NCI-H1092 (cell line): Measurements from ENCODE around the gene ZNF717.
A peak's percentile ranks its signal among the peaks of the same experiment; 100 is the strongest.
"Not testable (repeated sequence)": the region's sequence is repeated elsewhere in the genome, so short reads cannot be mapped to it uniquely, and the experiment has no call there.

Experiments used
- DNase-seq: peaks from one replicate; lab custom pipeline; 2025; lab: John Stamatoyannopoulos, UW

ZNF717 gene

GRCh38 chr3:75785081-75785755 lies at the start of gene ZNF717:
TSS of gene ZNF717 (minus strand) at chr3:75785549. CDS start at chr3:75783362, 2,187 bp downstream.
- DNase-seq = peak; percentile 77

- DNase-seq = not testable (repeated sequence)
These were observed 45.7 kb upstream of the ZNF717 start for GRCh38 chr3:75831076-75831475.

GRCh38 chr3:75818019-75818418 lies 32.7 kb upstream of the ZNF717 start:
- not testable (repeated sequence) for DNase-seq

- not testable (repeated sequence) for DNase-seq
These were observed 31.2 kb upstream of the ZNF717 start for GRCh38 chr3:75816287-75817180.

DNA sequence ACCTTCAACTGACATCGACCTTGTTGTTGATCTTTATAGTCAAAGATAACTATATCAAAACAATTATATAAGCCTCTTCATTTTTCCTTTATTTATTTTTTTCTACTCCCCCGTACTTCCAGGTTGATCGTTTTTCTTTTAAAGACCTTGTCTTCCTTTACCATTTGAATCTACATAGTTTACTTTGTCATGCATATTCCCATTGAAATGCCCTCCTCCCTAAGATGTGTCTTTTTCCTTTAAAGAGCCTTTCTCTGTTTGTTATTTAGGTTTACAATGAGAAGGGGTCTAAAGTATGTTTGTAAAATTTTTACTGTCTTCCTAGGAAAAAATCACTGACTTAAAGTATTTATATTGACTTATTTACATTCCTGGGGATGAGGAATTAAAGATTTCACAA lies 29.4 kb upstream of the ZNF717 start:
- no peak for DNase-seq

DNA sequence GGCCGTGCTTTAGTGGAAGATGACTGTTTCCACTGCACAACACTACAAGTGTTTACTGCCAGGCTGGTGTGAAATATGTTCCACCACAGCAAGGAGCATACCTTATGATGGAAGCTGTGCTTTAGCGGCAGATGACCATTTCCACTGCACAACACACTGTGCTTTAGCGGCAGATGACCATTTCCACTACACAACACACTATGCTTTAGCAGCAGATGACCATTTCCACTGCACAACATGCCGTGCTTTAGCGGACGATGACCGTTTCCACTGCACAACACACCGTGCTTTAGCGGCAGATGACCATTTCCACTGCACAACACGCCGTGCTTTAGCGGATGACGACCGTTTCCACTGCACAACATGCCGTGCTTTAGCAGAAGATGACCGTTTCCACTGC lies 2.8 kb downstream of the ZNF717 start:
- no peak for DNase-seq

GRCh38 chr3:75781079-75781745 lies 4.1 kb downstream of the ZNF717 start:
- no peak for DNase-seq

- DNase-seq = not testable (repeated sequence)
These were observed 7.6 kb downstream of the ZNF717 start for GRCh38 chr3:75777742-75778141.

DNA sequence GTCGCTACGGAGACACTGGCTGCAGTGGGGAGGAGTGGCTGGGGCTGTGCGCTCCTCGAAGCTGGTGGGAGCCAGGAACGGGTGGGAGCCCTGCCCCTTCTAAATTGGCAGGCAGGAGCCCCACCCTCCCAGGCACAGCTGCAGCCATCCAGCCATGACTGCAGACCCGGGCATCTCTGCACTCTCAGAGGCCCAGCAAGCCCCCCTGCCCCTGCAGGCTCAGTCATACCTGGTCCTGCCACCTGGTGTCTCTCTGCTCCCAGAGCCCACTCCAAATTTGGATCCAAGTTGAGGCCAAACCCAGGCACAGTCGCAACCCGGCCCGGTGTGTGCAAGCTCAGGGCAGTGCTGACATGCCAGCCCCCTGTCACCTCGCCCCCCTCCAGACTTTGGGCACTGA lies 13.7 kb downstream of the ZNF717 start:
- DNase-seq = not testable (repeated sequence)

DNA sequence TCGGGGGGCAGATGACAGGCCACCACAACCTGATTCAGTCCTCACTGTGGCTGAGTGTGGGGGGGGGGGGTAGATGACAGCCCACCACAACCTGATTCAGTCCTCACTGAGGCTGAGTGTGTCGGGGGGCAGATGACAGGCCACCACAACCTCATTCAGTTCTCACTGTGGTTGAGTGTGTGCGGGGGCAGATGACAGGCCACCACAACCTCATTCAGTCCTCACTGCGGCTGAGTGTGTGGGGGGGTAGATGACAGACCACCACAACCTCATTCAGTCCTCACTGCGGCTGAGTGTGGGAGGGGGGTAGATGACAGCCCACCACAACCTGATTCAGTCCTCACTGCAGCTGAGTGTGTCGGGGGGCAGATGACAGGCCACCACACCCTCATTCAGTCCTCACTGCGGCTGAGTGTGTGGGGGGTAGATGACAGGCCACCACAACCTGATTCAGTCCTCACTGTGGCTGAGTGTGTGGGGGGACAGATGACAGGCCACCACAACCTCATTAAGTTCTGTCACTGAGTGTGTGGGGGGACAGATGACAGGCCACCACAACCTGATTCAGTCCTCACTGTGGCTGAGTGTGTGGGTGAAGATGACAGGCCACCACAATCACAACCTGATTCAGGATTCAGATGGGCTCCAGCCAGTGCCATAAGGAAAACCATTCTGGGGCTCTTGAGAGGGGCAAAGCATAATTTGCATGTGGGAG lies 16.9 kb downstream of the ZNF717 start:
- DNase-seq = no peak

GRCh38 chr3:75737831-75738493 lies 47.4 kb downstream of the ZNF717 start:
- DNase-seq = no peak

DNA sequence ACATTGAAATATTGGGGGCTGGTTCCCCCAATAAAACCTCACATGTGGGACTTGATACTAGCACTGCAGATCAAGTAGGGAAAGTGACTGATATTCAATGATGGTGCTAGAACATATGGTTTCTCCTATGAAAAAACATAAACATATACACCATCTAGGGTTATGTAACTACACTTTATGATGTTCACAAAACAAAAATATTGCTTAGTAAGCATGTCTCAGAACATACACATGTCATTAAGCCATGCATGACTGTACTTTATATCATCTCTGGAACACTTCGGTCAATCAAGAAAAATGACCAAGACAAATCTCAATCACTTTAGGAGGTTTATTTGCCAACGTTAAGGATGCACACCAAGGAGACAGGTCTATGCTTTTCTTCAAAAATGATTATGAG lies 57.4 kb downstream of the ZNF717 start:
- no peak for DNase-seq

GRCh38 chr3:75692061-75692460 lies 93.3 kb downstream of the ZNF717 start:
- DNase-seq = no peak

DNA sequence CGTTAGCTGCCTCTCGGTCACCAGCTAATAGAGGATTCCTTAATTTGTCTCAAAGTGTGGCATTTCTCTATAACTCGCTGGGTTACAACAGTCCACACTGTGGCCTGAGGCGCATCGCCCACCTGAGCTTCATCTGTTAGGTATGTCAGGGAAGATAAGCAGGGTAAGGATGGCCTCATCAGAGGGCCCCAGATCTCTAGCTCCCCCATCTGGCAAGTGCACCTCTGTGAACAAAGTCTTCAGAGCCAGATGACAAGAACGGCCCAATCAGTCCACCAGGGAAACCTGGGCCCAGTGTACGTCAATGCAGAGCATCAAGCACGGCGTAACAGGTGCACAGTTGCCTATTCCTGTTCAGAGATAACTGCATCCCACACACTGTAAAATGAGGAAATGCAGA lies 98.0 kb downstream of the ZNF717 start:
- DNase-seq = no peak
